GM21390 (cell line): ENCODE measurements around the gene APCDD1.

Source experiments
- ATAC-seq: cut with Tn5 transposase; IDR thresholded peaks from one replicate; pipeline ENCODE4 v1.9.1; 2021; ENCODE audit not compliant: unreplicated experiment

The APCDD1 gene

GRCh38 chr18:10431680-10432079, 22.8 kb upstream of the APCDD1 start:
- no peak for ATAC-seq

DNA sequence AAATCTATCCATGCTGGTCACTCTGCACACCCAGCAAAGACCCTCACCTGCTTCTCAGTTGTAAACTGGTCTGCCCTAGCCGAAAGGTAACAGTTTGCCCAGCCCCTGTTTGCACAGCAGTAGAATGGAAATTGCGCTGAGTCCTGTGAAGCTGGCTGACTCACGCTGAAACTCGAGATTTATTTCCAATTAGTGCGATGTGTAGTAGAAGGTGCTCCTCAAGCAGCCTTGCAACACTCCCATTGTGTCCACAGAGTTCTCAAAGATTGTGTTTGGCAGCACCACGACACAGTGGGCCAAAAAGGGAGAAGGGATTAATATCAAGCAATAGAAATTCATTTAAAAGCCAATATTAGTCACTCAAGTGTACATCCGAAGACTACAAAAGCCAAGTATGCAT, 21.7 kb upstream of the APCDD1 start:
- no peak for ATAC-seq

DNA sequence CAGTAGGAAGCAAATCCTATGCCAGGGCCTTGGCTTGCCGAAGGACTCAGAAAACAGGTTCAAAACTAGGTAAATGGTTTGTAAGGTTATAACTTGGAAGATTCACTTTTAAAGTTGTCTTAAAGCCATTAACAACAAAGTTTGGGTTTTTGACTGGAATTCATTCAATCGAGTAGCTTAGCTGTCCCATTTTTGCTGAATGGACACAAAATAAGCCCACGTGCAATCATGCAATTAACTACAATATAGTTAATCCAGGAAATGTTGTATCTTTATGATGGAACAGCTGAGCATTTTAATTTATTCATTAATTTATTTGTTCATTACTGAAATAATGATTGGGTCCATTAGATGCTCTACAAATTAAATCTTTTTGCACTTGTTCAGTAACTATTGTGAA, 18.3 kb upstream of the APCDD1 start:
- ATAC-seq, result no peak

DNA sequence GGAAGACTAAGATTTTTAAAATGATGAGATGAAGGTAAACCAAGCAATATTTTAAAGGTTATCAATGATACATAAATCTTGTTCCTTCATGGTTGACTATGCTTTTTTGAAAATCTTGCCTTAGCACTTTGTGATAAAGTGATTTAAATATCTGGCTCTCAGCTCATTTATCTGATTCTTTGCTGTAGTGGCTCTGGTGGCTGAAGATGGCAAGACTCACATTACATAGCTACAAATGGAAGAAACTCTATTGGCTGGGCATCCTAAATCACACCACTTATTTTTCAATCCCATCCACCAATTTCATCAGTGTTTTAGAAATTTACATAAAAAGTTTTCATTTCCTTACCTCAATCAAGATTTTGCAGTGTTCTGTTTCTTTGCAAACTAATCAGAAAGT, 16.6 kb upstream of the APCDD1 start:
- no peak for ATAC-seq

DNA sequence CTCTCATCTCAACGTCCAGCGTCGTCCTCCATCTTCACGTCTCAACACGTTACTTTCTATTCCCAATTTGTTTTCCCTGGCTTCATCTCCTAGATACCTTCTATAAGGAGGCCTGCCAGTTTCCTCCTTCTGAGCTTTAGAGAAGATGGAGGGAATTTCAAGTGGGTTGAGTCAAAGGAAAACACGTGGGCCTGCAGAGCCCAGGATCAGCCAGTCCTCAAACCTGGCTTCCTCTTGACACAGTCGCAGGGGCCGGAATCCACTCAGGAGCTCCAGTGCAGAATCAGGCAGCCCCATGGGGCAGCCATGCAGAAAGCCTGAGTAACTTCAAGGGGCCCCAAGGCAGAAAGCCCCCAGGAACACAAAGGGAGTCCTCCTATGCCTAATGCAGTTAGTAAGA, 14.5 kb upstream of the APCDD1 start:
- no peak for ATAC-seq

DNA sequence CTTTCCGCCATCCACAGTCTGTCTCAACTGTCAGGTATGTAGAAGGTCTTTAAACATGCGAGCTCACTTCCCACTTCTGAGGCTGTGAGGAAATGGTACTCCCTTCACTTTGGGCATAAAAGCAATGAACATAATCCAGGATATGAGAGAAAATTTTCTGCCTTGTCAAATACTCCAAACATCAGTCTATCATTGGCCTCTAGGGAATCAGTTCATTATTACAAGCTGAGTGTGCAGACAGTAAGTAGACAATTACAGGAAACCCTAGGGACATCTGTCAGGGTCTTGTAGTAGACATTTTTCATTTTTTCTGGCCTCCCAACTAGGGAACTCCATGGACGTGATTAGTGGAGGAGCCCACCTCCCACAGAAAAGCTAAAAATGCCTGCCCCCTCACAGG, 13.6 kb upstream of the APCDD1 start:
- ATAC-seq, result no peak

- ATAC-seq, result no peak
Observed at GRCh38 chr18:10441472-10441871, 13.0 kb upstream of the APCDD1 start.

GRCh38 chr18:10442551-10442971, 11.9 kb upstream of the APCDD1 start:
- ATAC-seq, result no peak

DNA sequence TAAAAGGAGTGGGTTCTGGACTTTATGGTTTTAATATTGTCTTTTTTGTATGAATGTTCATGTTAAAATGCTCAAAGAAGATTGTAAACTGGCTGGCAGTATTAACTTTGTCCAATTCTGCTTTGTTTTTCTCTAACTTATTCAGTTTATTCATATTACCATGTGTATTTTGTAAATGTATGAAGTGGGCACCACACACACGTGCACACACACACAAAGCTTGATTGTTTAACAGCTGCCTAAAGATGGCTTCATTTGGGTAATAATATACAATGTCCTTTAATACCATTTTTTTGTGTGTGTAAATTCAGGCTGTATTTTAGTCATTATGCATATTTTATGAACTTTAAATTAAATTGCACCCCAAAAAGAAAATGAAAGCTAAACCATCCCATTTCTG, 11.4 kb upstream of the APCDD1 start:
- ATAC-seq, result no peak

GRCh38 chr18:10444314-10445006, 10.0 kb upstream of the APCDD1 start:
- ATAC-seq, result no peak

DNA sequence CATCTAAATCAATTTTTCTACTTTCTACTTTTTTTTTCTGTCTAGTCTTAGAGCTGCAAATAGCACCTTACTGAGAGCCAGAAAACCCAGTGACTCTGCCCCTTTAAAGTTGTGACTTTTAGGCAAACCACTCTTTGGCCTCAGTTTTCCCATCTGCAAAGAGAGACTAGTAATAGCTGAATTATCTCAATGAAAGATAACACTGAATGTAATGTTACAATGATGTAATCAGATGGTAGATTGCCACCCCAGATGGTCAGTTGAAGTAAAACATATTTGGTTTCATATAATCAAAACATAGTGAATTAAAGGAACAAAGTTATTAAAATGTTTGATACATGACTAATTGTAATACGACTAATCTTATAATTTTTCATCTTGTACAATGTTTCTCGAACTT, 5.0 kb upstream of the APCDD1 start:
- ATAC-seq, result no peak

DNA sequence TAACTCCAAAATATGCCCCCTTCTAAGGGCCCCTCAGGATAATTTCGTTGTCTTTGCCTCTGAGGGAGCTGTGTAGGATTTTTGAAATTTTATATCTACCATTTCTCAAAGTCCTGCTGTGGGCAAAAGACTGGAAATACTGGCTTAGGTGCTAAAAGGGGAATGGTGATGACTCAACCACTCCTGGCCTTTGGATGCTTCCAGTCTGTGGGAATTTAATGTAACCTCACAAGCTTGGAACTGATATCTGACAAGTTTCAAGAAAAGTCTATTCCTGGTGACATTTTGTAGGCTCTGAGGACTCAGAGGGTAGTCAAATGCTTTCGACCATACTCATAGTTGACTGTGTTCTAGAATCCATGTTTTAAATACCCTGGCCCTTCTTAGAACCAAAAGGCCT, 3.4 kb upstream of the APCDD1 start:
- no peak for ATAC-seq

GRCh38 chr18:10453261-10453805, 1.1 kb upstream of the APCDD1 start:
- ATAC-seq, result no peak

- ATAC-seq, result no peak
Observed at GRCh38 chr18:10454681-10455557, 484 bp downstream of the APCDD1 start.

- ATAC-seq, result no peak
Observed at GRCh38 chr18:10455726-10456453, 1.5 kb downstream of the APCDD1 start.

- no peak for ATAC-seq
Observed at GRCh38 chr18:10456718-10457117, 2.3 kb downstream of the APCDD1 start.

DNA sequence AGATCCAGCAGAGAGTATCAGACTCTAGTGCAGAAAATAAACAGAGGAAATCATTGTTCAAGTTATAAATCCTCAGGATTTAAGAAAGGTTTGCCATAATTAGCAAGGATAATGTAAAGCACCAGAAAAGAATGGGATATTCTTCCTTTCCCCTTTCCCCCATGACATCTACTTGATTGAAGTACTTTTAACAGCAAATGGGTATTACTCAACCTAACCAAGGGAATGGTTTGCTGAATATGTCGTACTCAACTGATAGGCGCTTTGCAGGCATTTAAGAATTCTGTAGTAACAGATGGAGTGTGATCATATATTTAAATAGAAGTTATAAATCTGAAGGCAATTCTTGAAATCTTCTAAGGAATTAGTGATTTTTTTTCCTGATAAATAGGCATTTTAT, 2.7 kb downstream of the APCDD1 start:
- ATAC-seq, result no peak

DNA sequence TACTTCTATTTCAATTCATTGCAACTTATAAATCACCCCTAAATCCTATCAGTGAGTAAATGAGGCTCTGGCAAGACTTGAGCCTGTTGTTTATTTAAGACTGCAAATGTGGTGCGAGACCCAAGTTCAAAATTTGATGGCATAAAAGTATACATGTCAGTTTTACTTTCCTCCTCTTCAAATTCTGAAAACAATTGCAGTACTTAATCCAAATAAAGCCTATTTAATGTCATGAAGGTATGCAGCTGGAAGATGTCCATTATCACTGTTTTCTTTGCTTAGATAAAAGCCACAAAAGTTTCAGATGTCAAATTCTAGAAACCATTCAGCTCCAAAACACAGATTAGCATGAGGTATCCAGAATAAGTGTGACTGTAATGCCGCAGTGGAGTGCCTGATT, 3.3 kb downstream of the APCDD1 start:
- no peak for ATAC-seq

DNA sequence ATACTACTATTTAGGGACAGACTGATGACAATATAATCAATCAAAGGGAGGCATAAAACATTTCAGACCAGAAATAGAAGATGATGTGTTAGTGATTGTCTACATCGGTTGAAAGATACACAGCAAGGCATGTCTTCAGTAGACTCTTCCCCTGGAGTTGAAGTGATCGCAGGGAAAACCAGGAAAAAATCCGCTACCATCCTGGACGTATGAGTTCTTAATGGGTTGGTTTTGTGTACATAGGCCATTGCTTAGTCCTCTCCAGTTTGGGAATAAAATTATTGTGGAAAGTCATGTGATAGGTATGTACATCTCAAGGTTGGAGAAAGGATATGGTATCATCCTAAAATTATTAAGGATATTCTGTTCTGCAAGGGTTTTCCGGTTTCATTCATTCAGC, 4.3 kb downstream of the APCDD1 start:
- no peak for ATAC-seq

- ATAC-seq, result no peak
Observed at GRCh38 chr18:10459587-10459986, 5.2 kb downstream of the APCDD1 start.

DNA sequence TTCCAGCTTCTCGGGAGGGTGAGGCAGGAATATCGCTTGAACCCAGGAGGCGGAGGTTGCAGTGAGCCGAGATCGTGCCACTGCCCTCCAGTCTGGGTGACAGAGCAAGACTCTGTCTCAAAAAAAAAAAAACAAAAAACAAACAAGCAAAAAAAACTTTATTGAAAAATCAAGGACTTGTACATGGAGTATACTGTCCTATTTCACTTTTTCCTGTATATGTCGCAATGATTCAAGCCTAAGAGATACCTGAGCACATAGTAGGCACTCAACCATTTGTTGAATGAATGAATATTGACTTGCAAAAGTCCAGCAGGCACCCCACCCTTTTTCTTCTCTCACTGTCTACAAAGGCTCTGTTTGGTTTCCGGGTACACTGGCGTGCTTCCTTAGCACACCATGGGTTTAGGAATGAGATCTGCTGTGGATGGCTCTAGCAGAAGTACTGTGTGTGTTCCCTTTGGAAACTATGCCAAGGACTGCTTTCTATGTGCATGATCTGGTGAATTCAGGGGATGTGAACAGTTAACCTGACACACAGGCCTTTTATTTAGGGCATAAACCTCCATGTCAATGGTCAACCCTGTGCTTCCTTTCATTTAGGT, 6.1 kb downstream of the APCDD1 start:
- ATAC-seq, result no peak
